AG09309 (cell line): ENCODE measurements around the gene ELMO1.

Experiments
- DNase-seq: peaks from one replicate; pipeline ENCODE4 v3.0.0-alpha.2; 2010; ENCODE audit warnings: low read depth
- H3K4me3 ChIP-seq: 2 replicates; pipeline ENCODE4 v1.5.1; 2011; ENCODE audit warnings: mild to moderate bottlenecking, low read depth, low read length, moderate library complexity; ENCODE audit not compliant: control insufficient read depth
- TF ChIP-seq, protein P1 (sequence below): IDR thresholded peaks from 2 replicates; pipeline ENCODE4 v1.5.1; 2011; ENCODE audit warnings: mild to moderate bottlenecking, low read depth, low read length, inconsistent platforms; ENCODE audit not compliant: insufficient read depth, control insufficient read depth; ENCODE audit errors: missing control alignments

The ELMO1 gene

DNA sequence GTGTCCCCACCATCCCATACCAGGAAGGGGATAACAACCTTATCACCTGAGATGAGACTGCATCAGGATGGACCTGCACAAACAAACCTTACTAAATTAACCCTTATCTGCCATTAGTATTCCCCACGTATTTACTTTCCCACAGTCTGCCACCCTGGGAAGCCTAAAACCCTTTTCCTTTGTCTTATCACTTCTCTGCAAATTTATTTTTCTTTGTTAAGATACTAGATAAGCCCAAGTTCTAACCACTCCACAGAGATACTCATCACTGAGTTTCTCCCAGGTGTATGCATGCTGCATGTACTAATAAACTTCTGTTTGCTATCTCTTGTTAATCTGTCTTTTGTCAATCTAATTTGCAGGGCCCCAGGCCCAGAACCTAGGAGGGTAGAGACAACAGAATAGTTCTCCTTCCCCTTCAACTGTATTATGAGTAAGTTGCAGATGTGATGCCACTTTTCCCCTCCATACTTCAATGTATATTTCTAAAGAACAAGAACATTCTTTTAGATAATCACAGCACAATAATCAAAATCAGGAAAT lies 66.0 kb downstream of the ELMO1 start:
- no peak overlapping the region for H3K4me3 ChIP-seq
- TF ChIP-seq, protein P1, sequence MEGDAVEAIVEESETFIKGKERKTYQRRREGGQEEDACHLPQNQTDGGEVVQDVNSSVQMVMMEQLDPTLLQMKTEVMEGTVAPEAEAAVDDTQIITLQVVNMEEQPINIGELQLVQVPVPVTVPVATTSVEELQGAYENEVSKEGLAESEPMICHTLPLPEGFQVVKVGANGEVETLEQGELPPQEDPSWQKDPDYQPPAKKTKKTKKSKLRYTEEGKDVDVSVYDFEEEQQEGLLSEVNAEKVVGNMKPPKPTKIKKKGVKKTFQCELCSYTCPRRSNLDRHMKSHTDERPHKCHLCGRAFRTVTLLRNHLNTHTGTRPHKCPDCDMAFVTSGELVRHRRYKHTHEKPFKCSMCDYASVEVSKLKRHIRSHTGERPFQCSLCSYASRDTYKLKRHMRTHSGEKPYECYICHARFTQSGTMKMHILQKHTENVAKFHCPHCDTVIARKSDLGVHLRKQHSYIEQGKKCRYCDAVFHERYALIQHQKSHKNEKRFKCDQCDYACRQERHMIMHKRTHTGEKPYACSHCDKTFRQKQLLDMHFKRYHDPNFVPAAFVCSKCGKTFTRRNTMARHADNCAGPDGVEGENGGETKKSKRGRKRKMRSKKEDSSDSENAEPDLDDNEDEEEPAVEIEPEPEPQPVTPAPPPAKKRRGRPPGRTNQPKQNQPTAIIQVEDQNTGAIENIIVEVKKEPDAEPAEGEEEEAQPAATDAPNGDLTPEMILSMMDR, result no peak
- no peak for DNase-seq

DNA sequence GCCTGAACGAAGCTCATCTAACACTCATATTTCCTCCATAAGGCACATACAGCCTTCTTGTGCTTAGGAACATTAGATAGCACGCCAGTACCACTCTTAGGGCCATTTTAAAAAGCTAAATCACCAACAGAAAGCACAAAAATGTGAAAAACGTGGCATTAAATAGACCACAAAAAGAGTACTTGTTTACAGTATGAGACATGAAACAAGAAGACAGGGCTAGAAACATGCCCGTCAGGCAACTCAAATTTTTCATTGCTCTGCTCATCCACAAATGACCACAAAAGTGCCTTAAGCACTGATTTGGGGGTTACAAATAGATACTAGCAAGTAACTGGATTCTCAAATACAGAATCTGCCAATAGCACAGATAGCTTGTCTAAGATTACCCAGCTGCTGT lies 67.8 kb downstream of the ELMO1 start:
- H3K4me3 ChIP-seq, result no peak overlapping the region
- DNase-seq, result no peak
- TF ChIP-seq, protein P1, result no peak

DNA sequence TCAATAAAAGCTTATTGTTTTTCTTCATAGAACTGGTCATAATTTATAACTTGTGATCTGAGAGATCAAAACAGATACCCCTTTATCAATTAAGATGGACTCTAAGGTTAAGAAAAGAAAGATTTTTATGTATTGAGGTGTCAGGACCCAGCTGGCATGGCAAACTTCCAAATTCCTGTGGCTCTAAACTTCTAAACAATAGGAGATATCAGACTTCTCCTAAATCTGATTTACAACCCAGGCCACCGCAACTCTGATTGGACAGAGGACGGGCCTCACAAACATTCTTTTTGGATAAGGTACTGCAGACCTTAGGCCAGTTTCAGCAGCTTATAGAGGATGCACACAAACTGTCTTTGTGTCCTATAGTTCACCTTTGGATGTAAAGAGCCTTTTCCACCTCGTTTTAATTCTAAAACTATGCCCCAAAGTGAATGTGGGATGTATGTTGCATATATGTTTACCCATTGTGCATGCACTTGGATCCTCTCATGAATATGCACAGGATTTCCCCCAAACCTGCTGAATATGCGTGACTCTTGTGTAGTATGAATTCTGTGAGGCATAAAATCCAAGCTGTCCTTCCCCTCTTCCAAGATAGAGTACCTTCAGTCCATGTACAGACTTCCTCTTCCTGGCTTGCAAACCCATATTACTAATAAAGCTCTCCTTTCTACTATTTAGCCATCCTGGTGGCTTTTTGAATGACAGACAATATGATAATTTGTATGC lies 69.0 kb downstream of the ELMO1 start:
- TF ChIP-seq, protein P1, result no peak
- no peak for DNase-seq
- no peak overlapping the region for H3K4me3 ChIP-seq

DNA sequence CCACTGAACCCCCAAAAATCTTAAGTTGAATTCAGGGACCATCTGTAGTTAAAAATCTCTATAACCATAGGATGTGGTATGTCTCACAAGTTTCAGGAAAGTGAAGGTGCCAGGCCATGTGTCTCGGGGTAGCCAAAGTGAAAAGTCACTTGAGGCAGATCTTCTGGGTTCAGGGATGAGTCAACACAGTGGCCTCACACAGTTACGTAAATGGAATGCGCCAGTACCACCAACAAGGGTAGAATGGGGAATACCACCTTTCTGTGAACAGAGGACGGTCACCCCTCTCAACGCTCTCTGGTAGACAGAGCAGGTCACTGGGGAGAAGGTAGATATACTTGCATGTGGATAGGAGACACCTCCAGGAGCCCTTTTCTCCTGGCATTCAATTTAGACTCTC lies 71.4 kb downstream of the ELMO1 start:
- no peak for DNase-seq
- TF ChIP-seq, protein P1, result no peak
- no peak overlapping the region for H3K4me3 ChIP-seq

DNA sequence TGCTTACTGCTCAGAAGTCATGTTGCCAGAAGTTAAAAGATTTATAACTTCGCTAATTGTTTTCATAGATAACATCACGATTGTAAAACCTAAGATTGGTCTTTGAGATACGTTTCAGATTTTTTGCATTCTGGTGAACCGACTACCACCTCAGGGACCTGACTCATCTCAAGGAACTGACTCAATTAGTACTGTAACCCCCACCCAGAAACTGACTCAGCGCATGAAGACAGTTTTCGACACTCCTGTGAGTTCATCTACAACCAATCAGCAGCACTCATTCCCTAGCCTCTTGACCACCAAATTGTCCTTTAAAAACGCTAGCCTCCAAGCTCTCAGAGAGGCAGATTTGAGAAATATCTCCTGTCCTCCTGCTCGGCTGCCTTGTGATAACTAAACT lies 72.3 kb downstream of the ELMO1 start:
- DNase-seq, result no peak
- TF ChIP-seq, protein P1, result no peak

DNA sequence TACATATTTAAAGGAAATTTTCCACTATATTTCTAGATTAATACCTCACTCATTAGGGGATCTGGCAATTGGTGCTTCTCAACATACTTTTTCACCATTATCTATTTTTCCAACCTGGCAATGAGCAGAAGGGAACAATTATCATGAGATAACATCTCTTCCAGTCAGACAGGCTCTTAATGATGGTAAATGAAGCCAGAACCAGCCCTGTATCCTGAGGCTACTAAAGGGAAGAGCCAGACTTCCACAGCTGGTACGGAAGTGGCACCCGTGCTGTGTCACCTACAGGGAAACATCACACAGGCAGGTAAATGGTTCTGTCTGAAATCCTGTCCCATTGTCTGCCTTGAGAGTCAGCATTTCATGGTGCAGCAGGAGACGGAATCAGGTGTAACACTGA lies 75.9 kb downstream of the ELMO1 start:
- TF ChIP-seq, protein P1, result no peak
- DNase-seq, result no peak
- no peak overlapping the region for H3K4me3 ChIP-seq

More for the DNA sequence above, 72.3 kb downstream of the ELMO1 start:
- no peak overlapping the region for H3K4me3 ChIP-seq
